HG03196 (cell line): Measurements from ENCODE around the gene TMTC2.
"Not testable (repeated sequence)": the region's sequence is repeated elsewhere in the genome, so short reads cannot be mapped to it uniquely, and the experiment has no call there.

Source experiments
- ATAC-seq: cut with Tn5 transposase; IDR thresholded peaks from one replicate; pipeline ENCODE4 v1.9.1; 2021; ENCODE audit not compliant: unreplicated experiment

Gene TMTC2

DNA sequence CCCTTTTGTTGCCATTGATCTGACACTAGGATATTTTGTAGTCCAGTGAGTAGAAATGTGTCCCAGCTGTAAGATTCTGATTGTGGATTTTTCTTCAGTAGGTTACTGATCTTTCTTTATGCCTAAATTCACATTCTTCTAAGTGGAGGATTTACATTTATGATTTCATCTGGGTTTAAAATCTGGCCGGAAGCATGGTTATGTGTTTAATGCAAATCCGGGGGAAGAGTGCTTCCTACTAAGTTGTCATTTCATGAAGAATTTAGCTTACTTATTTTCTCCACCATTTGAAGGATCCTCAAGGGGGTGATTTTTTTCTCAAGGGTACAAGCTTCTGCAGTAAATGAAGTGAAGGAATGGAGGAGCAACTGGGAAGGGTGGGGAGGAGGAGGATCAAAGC, 96.7 kb downstream of the TMTC2 start:
- ATAC-seq = no peak

DNA sequence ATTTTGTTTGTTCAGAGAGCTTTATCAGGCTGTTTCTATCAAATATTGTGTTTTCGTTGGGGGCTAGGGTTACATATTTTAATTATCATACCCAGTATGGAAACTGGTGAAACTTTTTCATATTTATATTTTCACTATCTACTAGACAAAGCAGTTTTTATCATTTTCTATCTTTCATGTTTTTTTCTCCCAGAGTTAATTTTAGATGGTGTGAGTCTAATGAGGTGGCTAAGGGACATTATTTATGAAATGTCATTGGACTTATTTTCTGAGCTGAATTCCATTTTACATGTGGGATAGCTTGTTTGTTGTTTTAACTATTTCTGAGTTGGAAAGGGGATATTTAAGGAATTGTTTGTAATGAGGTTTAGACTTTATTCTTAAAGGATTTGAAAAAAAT, 100.3 kb downstream of the TMTC2 start:
- ATAC-seq = no peak

DNA sequence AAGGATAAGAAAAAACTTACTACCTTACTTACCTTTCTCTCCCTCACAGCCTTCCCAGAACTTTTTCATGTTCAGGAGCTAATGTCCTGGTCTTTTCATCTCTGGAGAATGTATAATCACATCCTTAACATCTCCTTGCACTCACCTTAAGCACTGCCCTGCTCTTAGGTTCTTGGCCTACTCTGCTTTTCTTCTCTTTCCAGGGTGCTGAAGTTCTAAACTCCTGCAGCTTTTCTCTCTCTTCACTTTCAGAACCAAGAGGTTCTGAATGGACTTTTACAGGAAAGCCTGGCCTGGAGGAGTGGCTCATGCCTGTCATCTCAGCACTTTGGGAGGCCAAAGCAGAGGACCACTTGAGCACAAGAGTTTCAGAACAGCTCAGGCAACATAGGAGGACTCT, 101.9 kb downstream of the TMTC2 start:
- no peak for ATAC-seq

DNA sequence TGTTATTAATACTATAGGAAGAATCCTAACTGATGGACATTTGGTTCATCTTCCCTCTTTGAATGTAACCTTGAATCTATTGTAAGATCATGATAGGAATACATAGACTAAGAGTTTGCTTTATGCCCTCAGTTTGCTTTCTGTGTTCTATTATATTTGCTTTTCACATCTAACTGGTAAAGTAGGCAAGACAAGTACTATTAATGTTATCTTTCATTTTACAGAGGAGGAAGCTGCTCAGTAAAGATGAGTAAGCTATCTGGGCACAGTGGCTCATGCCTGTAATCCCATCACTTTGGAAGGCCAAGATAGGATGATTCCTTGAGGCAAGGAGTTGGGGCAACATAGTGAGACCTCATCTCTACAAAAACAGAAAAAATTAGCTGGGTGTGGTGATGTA, 103.0 kb downstream of the TMTC2 start:
- ATAC-seq = no peak

DNA sequence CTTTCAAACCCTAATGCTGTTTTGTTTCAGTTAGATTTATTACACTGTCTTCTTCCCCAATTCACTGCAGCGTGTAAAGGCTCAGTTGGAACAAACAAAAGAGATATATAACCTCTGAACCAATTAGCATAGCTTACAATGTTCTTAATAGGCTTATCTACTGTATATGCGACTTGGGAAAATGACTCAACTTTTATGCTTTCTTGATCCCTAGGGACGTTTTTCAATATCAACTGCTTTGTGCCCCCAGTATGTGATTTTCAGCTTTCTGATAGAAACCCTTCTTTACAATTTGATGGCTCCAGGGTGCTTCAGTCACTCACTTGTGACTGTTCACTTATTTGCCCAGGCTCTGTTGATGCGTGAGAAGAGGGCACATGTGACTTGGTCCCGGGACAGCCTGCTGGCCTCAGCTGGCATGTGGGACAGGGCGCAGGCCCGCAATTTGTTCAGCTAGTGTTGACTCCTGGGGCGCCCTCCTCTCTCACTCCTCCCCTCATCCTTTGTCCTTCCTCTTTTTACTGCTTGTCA, 107.1 kb downstream of the TMTC2 start:
- ATAC-seq = no peak

DNA sequence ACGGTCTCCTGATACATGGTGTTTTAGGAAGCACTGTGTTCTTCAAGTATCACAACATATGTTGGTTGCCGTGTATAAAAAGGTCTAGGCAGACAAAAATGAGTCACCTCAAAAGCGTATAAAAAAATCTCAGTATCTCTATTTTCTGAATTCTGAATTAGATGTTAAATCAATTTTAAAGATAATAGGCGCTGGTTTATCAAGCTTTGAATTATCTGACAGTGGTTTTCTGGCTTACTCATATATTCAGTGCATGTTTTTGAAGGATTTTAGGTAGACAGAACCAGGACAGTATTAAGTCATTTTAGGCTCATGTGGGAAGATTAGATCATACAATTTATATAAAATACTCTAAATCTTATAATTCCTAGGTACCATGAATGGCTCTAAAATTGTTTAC, 110.8 kb downstream of the TMTC2 start:
- ATAC-seq = no peak

DNA sequence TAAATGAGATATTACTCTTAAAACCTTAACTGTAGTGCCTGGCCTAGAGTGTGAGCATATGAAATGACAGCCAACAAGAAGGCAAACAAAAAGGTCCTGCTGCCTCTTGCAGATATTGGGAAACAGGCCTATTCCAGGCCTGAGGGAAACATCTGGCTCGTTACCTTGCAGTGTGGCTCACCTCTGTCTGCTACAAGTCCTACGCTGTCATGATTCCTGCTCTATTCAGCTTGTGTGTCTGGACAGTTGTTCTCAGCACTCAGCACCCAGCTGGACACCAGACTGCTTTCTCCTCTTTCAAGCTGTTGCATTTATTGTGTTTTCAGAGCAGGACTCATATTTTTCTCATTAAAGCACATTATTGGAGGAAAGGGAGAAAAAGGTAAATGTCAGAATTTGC, 113.5 kb downstream of the TMTC2 start:
- no peak for ATAC-seq

DNA sequence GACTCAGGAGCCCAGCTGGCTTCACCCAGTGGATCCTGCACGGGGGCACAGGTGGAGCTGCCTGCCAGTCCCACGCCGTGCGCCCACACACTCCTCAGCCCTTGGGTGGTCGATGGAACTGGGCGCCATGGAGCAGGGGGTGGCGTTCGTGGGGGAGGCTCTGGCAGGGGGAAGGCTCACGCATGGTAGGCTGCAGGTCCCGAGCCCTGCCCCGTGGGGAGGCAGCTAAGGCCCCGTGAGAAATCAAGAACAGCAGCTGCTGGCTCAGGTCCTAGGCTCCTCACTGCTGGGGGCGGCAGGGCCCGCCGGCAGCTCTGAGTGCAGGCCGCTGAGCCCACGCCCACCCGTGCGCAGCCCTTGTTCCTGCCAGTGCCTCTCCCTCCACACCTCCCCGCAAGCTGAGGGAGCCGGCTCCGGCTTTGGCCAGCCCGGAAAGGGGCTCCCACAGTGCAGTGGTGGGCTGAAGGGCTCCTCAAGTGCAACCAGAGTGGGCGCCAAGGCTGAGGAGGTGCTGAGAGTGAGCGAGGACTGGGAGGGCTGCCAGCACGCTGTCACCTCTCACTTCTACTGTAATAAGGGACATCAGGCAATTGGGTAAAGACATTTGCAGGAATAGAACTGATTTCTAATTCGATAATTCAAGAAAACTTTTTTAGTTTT, 115.4 kb downstream of the TMTC2 start:
- no peak for ATAC-seq

DNA sequence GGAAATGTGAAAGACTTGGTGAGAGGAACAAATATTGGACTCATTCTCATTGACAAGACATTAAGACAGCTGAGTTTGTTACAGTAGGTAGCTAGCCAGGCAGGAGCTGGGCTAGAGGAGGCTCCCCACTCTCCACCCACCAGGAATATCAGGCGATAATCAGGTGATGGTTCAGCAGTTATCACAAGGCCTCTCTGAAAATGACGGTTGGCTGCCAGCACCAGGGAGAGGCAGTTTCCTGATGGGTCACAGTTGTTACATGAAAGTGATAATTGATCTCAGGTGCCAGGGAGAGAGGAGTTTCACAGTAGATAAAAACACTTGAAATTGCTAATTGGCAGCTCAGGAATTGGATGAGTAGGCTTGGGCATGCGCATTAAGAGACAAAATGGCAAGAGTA, 116.5 kb downstream of the TMTC2 start:
- no peak for ATAC-seq

DNA sequence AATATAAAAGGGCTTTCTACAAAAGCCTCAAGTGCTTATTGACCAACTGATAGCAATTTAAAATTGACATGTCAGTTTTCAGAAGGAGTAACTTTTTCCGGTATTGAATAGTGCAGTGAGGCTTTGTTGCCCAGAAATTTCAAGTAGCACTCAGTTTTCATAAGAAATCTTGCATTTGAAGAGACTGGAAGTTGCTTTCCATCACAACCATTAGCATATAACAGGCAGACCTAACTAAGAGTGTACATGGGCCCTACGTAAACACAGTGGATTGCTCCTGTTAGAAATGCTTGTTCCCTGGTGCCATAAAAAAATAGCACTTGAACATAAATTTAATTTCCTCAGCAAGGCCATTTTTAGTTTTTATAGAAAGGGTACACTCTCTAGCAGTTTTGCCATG, 117.9 kb downstream of the TMTC2 start:
- no peak for ATAC-seq

DNA sequence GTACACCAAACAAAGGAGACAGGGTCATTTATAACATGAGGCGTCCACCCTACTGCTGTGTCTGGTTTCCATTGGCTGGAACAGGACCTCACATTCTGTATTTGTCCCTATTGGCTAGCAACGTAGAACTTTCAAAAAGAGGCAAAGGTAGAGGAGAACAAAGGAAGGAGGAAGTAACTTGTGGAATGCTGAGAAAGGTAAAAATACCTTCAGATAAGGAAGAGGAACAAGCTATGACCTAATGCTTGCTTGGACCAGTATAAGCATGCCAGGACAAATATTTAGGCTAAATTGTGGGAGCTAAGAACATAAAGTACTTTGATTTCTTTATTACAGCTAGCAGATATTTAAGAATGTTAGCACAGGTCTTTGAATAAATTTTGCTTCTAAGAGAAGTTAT, 118.3 kb downstream of the TMTC2 start:
- ATAC-seq = not testable (repeated sequence)

DNA sequence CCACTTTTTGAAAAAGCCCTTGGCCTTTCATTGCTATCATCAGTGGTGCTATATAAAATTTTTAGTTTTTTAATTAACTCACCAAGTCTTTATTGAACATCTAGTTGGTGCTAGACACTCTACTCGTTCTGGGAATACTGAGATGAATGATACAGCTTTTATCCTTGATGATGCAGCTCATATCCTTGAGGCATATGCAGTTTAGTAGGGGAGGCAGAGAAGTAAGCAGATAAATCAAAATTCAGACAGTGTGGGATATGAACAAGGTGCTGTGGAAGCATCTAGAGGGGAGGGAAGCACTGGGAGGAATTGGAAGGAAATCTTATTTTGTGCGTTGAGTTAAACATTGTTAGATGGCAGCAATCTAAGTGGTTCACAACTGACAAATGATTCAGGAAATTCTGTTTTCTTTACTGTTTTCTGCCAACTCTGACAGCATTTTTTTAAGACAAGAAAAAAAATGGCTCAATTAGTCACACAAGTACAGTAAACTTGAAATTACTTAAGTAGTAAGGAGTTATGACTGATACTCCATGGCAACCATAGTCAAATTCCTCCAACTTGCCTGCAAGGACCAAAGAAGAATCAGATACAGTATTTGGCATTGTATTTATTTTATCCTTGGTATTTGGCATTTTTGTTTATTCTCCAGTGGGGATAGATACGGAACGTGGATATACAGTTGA, 119.2 kb downstream of the TMTC2 start:
- no peak for ATAC-seq

DNA sequence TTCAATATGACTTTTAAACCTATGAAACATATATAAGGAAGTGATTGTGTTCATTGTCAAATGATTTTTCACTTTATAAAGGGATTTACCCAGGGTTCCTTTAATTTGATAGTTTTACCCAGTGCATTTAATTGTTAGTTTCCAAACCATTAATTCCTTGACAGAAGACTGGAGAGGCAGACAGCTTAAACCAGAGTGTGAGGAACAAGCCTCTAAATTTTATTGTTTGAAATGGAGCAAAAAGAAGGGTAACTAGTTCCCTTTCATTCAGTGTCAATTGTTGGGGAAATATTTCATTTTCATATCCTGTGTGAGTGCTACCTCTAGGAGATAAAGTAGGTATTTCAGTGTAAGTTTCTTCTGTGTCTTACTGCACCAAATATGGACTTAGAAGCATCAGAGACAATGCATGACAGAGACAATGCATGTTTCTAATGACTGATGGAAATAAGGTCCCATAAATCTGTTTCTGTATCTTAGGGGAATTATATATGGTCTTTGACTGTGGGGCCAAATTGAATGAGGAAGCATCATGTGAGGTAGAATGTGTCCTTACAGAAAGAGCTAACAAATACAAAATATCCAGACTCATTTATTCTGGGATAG, 120.5 kb downstream of the TMTC2 start:
- ATAC-seq = no peak

DNA sequence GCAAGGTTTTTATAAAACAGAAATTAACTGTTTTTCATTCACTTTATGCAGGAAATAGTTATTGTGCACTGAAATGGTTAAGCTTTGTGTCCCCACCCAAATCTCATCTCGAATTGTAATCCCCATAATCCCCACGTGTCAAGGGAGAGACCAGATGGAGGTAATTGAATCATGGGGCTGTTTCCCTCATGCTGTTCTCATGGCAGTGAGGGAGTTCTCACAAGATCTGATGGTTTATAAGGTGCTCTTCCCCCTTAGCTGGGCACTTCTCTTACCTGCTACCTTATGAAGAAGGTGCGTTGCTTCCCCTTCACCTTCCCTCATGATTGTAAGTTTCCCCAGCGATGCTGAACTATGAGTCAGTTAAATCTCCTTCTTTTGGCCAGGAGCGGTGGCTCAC, 123.9 kb downstream of the TMTC2 start:
- no peak for ATAC-seq

DNA sequence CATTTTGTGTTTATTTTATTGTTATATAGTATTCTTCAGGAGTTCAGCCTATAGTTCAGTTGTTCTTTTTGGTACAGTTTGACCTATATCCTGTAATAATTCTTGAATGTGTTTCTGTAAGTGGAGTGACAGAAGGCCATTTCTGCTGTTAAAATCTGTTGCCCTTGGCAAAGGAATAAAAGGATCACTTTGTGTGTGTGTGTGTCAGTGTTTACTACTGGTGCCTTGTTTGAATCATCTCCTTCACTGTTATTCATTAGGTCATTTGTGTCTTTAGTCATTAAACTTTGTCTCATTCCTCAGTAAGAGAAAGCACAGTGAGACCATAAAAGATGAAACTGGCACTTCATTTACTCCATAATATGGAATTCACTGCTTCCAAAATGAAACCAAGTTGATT, 130.7 kb downstream of the TMTC2 start:
- ATAC-seq = no peak

DNA sequence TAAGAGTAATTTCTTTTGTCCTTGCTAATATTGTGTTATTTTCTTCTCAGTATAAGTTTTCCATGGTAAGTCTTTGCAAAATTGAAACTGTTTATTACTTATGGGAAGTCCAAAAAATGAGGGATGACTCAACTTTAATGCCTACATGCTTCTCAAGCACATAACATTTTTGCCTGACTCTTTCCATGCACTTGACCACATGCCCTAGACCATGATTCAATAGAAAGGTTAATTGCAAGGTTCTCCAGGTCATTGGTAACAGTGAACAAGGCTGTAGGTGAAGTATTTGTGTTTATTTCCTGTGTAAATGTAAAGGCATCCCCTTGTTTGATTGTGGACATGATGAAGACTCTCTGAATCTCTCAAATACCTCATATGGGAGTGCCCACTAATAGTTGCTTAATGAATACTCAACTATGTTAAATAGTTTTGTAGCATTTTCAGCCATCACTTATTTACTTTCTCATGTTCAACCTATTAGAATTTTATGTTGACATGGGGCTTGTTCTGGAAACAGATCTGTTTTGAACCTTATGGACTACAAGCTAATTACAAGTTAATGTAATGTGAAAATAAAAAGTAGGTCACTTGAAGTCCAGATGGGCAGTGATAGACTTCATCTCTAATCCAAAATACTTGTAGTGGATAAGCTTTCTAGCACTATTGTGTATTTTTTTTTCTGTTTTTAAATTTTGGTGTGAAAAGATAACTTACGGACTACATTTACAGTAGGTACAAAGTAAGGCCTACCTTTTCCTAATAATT, 131.7 kb downstream of the TMTC2 start:
- ATAC-seq = no peak

DNA sequence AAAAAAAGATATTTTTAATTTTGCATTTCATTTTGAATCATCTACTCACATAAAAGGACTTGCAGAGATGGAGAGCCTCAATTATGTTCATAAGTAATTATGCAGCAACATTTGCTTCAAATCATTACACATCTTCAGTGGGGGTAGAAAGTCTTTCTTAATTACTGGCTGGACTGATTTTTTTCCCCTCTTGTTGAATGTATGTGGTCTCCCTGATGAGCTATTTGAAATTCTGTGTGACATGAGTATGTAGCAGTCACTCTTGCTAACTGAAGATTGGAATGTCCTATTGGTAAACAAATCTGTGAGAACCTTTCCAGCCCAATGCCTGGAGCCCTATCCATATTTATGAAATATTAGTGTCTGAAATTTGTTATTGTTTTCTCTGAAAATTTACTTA, 139.8 kb downstream of the TMTC2 start:
- no peak for ATAC-seq

DNA sequence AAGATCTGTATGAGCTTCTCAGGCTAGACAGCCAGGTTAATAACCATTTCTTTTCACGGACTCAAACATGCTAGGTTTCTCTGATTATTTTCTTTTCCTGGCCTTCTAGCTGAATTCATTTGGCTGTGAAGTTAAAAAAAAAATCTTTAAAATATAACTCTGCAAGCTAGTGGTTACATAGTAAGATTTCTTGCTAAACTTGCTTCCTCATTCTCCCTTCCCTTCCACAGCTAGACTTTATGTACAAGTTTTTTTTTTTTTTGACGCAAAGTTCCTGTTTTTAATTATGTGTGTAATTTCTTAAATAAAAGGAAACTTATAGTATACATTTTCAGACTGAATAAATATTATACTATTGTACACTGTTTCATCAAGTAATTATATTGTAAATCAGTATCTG, 145.4 kb downstream of the TMTC2 start:
- no peak for ATAC-seq

DNA sequence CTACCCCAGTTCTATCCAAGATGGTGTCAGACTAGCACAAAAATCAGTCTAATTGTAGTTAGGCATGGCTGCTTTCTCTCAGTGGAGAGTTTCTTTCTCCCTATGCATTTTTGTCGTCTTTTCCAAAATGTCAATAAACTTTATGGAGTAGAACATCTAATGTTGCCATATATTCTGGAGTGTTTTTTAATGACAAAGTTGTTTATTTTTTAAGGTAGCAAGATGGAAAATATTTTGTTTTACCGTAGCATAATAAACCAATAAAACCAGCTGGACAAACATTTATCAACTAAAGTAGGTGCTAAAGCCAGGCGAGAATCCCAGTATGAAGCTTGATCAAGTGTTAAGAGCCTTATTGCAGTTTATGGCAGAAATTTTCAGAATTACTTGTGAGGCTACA, 146.3 kb downstream of the TMTC2 start:
- ATAC-seq = no peak

DNA sequence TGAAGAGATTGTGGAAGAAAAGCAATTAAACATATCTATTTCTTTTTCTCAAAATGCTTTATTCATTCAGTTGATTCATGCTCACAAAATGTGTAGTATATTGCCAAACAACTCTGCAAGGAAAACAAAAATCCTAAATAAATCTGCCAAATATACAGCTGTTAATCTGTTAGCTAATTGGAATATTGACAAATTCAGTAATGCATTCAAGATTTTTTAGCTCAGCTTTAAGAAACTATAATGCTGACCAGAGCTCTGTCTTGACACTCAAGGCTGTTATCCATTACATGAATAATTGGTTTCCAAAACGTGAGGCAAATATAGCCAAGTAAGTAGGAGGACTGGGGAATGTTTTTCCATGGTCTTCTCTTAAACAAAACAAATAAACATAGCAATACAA, 146.8 kb downstream of the TMTC2 start:
- no peak for ATAC-seq

DNA sequence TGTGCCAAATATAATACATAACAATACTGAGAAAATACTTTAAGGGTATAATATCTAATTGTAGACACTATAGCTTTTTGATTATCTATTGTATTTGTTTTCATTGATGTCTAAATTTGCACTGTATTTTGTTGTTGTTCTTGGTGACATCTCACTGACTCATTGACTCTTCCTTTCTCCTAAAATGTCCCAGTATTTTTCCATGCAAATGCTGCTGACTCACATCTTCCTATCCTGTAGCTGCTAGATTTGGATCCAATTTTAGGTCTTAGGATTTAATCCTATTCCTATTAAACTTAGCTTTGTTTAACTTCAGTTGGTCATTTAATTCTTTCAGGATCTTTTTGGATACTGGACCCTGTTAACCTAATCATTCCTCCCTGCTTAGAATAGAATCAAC, 148.5 kb downstream of the TMTC2 start:
- no peak for ATAC-seq

DNA sequence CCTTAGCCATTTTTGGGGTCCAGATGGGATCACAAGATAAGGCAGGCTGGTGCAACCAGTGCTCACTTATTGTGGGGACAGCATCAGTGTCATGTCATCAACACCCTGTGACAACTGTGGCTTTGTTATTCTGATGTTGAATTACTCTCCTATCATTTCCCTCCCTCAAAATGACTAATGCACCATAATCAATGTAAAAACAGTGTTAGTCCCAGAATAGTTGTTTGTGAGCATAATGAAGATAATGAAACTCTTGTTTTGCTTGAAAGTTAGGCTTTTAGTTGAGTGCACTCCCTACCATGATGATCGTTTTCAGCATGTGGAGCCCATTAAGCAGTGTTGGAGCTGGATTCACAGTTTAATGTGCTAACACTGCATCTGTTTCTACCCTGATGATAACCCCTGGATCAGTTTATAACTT, 151.4 kb downstream of the TMTC2 start:
- no peak for ATAC-seq
